RCC 7860 (cell line): ENCODE results near the gene SEMA6B.

Experiments
- DNase-seq: peaks from one replicate; pipeline ENCODE4 v3.0.0-alpha.2; 2015; ENCODE audit warnings: low spot score
- FAIRE-seq: peaks from 2 replicates; lab custom pipeline; 2012; peaks lifted over from hg19 to GRCh38; lab: Jason Lieb, UNC

The SEMA6B gene

DNA sequence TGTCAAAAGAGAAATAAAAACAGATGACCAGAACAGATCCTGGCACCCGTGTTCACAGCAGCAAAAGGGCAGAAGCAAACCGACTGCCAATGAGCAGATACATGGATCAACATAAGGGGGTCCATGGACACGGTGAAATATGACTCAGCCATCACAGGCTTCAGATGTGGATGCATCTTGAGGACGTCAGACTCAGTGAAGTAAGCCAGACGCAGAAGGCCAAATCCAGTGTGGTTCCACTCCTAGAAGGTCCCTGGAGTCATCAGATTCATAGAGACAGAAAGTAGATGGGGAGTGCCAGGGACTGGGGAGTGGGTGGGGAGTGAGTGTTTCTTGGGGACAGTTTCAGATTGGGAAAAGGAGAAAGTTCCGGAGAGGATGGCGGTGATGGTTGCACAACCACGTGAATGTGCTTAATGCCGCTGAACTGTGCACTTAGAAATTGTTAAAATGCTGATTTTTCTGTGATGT lies 28.8 kb upstream of the SEMA6B start:
- DNase-seq (no peak), FAIRE-seq (no peak)

DNA sequence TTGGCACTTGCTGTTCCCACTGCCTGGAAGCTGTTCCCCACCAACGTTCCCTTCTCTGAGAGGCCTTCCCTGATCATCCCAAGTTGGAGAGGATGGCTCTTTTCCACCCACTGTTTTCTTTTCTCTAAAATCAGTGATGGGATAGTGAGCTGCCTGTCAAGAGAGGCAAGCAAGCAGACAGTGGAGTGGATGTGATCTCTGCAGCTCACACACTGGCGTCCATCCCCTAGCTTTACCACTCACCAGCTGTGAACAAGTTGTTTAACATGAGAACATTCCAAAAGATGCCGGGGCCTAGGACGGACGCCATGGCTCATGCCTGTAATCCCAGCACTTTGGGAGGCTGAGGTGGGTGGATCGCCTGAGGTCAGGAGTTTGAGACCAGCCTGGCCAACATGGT lies 28.0 kb upstream of the SEMA6B start:
- FAIRE-seq (no peak), DNase-seq (no peak)

- DNase-seq = no peak
- no peak for FAIRE-seq
Observed at GRCh38 chr19:4586691-4587090, 27.2 kb upstream of the SEMA6B start.

DNA sequence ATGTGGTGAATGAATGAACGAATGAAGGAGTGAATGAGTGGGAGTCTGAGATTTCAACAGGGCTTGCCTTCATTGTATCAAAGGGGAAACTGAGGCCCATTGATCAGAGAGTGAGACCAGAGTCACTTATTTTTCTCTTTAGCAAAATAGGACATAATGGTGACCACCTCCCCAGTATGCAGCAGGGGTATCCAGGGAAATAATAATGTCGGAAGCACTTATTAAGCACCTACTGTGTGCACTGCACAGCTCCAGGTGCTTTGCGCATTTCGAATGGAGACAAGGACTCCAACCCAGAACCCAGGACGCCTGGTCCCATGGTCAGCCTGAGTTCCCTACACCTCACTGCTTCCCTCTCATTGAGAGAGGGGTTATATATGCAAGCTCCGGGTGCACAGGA lies 26.8 kb upstream of the SEMA6B start:
- FAIRE-seq = no peak

GRCh38 chr19:4585556-4585955 lies 26.1 kb upstream of the SEMA6B start:
- FAIRE-seq = no peak
- DNase-seq = no peak

More for the DNA sequence above, 26.8 kb upstream of the SEMA6B start:
- no peak for DNase-seq

DNA sequence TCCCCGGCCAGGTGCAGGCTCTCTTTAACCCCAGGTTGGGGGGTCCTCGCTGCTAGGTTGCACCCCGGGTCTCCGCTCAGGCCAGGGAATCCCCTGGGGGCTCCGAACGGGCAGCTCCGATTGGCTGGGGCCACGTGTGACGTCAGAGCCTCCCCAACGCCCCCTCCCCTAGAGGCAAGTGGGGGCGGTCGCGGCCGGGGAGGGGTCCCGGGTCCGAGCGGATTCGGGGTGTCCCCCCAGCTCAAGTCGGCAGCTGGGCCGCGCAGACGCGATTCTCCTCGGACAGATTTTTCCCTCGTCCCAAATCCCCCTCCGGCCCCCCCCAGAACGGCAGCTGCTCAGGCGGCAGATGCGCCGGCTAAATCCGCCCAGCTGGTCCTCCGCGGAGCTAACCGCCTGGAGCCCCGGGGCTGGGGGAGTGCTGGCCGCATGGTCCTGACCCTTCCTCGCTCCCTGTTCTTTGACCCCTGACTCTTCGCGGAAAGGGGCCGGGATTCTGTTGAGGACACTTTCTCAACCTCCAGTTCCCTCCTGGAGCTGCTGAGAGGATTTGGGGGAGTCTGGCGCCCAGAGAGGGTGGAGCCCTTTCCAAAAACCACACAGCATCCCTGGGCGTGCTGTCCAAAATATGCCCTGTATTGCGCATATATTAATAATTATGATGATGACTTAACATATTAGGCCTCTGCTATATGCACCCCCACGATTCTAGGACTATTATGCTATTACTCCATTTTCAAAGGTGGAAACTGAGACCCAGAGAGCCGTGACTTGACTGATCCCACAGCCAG lies 25.4 kb upstream of the SEMA6B start:
- no peak for FAIRE-seq

GRCh38 chr19:4583961-4584669 lies 24.6 kb upstream of the SEMA6B start:
- DNase-seq (no peak), FAIRE-seq (no peak)

More for the DNA sequence above, 25.4 kb upstream of the SEMA6B start:
- no peak for DNase-seq

GRCh38 chr19:4582980-4583842 lies 23.7 kb upstream of the SEMA6B start:
- FAIRE-seq = no peak
- peak; percentile 42 for DNase-seq

GRCh38 chr19:4581666-4582553 lies 22.4 kb upstream of the SEMA6B start:
- DNase-seq = no peak
- no peak for FAIRE-seq

DNA sequence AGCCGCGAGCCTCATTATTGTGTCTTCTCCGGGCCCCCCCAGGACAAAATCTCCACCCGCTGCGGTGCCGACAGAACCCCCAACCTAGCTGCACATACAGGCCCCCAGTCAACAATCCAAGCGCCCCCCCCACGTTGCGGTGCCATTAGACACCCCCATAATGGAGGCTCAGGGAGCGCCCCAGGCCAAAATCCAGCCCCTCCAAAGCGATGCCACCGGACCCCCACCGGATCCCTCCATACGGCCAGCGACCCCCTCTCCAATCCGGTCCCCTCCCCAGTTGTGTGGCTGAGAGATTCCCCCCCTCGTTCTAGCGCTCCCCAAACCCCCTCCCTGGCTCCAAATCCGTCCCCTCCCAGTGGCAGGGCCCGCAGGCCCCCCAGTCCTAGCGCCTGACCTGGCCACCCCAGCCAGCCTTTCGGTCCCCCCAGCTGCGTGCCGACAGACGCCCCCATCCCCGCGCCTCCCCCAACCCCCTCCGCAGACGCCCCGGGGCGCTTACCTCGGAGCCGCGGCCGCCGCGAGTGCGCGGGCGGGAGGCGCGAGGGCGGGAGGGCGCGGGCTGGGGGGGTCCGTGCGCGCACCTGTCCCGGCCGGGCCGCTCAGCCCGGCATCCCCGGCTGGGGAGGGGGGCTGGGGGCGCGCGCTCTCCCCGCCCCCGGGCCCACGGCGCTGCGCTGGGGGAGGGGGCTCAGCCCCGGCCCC lies 21.6 kb upstream of the SEMA6B start:
- no peak for FAIRE-seq

DNA sequence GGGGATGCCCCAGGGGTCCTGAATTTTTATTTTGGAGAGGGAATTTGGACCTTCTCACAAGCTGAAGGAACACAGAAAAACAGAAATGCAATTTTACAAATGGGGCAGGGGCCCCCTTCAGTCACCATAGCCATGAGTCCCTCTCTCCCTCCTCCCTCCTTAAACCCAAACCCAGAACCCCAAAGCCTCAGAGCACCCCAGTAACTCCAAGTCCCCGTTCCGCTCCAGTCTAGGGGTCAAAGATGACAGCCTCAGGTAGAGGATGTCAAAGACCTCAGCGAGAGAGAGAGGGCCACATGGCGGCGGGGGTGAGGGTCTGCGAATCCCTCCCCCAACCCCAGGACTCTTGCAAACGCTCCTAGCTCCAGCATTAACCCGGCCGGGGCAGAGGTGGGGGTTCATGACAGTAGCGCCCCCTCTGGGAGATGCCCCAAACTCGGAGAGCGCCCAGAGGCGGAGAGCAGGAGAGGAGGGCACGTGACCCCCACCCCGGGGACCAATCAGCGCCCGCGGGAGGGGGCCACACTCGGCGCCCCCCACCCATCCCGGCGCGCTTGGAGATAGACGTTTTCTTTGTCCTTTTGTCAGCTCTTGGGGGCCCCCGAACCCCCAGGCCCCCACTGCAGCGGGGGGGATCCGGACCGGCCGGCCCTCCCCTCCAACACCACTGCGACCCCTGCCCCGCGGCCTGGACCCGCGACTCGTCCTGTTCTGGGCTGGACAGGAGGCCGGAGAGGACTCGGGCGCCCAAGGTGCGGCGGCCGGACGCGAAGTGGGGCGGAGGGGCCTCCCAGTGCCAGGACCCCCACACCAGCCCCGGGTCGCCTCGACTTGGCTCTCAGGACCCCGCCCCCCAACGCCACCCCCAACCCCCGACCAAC lies 20.8 kb upstream of the SEMA6B start:
- DNase-seq (no peak), FAIRE-seq (no peak)

More for the DNA sequence above, 21.6 kb upstream of the SEMA6B start:
- no peak for DNase-seq

GRCh38 chr19:4579389-4579788 lies 19.9 kb upstream of the SEMA6B start:
- DNase-seq (no peak), FAIRE-seq (no peak)

DNA sequence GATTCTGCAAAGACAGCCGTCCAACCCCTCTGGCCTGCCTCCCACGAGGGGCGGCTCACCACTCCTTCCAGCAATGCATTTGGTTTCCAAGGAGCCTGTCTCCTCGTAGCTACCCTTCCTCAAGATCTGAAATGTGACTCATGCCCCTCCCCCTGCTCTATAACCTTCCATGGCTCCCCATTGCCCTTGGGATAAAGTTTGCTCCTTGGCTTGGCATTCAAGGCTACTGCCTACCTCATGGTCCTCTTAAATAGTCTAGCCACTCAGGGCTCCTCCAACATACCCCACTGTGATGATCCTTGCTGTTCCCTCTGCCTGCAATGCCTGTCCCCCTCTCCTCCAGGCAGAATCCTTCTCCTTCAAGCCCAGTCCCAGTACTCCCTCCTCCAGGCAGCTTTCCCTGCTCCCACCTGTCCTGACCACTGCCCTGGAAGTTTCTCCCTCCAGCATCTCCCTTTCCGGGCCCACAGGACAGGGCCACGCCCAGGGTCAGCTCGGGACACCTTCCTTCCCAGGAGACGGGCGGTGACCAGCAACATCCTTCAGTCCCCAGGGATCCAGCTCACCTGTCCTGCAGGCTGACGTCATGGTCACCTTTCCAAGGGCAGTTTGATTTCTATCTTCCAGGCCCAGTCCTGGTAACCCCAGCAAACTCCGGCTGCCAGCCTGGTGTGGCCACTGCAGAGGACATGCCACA lies 19.2 kb upstream of the SEMA6B start:
- DNase-seq = no peak
- no peak for FAIRE-seq

GRCh38 chr19:4577020-4577782 lies 17.7 kb upstream of the SEMA6B start:
- FAIRE-seq = no peak
- DNase-seq = no peak

DNA sequence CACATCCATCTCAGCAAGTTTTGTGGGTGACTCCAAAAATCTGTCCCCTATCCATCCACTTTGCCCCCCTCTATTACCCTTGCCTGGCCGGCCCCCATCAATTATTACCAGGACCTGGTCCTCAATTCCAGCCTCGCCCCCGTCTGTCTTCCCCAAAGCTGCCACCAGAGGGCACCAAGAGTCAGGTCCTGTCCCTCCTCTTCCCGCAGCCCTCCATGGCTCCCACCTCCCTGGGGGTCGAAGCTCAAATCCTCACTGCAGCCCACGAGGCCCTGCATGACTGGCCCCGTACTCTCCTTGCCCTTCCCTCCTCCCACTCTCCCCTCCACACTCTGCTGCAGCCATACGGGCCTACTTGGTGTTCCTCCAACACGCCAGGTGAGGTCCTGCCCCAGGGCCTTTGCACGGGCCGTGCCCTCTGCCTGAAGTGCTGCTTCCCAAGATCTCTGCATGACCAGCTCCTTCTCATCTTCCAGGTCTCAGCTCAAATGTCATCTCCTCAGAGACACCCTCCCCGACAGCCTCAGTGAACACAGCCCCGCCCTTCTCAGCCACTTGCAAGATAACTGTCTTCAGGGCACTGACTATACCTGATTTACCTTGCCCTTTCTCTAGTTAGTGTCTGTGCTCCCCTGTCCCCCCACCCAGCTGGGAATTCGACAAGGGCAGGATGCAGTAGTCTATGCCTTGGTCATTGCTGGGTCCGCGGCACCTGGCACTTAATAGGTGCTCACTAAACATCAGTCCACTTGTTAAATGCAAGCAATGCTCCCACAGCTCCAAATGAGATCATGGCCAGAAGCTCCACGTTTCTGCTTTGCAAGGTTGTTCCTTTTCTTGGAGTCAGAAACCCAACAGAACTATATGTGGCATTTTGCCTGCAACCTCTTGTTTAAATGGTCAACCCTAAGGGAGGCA lies 16.8 kb upstream of the SEMA6B start:
- no peak for FAIRE-seq
- peak; percentile 31 for DNase-seq
